ENCODE data around the gene FOXP1.

Gene FOXP1

DNA sequence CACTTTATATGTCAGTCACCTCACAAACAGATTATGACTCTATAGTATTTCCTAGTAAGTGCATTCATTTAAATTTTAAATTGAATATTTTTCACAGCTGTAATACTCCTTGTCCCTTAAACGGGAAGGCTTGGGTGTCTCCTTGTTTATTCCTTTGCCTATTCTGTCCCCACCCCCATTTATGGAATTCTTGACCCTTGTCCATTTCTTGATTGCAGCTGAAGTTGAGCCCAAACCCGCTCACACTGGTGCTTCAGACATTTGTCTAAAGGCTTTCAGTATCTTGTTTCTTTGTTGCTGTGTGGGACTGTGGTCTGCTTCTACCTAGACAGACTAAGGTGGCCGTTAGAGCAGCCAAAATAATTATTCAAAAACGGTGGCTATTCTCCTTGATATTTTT is 449.7 kb downstream of the FOXP1 start:
- ATAC-seq = no peak
- no peak for TF ChIP-seq GLIS3 (CRISPR knock-in tag; IDR thresholded peaks at IDR 0.05)
- no peak for TF ChIP-seq ZC3H10 (CRISPR knock-in tag; IDR thresholded peaks at IDR 0.05)
- TF ChIP-seq ZNF565 (CRISPR knock-in tag; conservative IDR thresholded peaks at IDR 0.05; ENCODE audit: low read depth) = no peak
- no peak for TF ChIP-seq ISL1 (CRISPR knock-in tag; IDR thresholded peaks at IDR 0.05)
- no peak for TF ChIP-seq BACH2 (CRISPR knock-in tag; IDR thresholded peaks at IDR 0.05; ENCODE audit: borderline replicate concordance)
- no peak for TF ChIP-seq TOX (CRISPR knock-in tag; IDR thresholded peaks at IDR 0.05; ENCODE audit: borderline replicate concordance)
- TF ChIP-seq, protein P1, sequence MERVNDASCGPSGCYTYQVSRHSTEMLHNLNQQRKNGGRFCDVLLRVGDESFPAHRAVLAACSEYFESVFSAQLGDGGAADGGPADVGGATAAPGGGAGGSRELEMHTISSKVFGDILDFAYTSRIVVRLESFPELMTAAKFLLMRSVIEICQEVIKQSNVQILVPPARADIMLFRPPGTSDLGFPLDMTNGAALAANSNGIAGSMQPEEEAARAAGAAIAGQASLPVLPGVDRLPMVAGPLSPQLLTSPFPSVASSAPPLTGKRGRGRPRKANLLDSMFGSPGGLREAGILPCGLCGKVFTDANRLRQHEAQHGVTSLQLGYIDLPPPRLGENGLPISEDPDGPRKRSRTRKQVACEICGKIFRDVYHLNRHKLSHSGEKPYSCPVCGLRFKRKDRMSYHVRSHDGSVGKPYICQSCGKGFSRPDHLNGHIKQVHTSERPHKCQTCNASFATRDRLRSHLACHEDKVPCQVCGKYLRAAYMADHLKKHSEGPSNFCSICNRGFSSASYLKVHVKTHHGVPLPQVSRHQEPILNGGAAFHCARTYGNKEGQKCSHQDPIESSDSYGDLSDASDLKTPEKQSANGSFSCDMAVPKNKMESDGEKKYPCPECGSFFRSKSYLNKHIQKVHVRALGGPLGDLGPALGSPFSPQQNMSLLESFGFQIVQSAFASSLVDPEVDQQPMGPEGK (CRISPR knock-in tag; IDR thresholded peaks at IDR 0.05; ENCODE audit: borderline replicate concordance) = no peak
- TF ChIP-seq ZFP30 (CRISPR knock-in tag; IDR thresholded peaks at IDR 0.05) = no peak
- TF ChIP-seq OSR1 (CRISPR knock-in tag; IDR thresholded peaks at IDR 0.05) = no peak
- TF ChIP-seq ESRRG (CRISPR knock-in tag; IDR thresholded peaks at IDR 0.05) = no peak
- TF ChIP-seq, protein P2, sequence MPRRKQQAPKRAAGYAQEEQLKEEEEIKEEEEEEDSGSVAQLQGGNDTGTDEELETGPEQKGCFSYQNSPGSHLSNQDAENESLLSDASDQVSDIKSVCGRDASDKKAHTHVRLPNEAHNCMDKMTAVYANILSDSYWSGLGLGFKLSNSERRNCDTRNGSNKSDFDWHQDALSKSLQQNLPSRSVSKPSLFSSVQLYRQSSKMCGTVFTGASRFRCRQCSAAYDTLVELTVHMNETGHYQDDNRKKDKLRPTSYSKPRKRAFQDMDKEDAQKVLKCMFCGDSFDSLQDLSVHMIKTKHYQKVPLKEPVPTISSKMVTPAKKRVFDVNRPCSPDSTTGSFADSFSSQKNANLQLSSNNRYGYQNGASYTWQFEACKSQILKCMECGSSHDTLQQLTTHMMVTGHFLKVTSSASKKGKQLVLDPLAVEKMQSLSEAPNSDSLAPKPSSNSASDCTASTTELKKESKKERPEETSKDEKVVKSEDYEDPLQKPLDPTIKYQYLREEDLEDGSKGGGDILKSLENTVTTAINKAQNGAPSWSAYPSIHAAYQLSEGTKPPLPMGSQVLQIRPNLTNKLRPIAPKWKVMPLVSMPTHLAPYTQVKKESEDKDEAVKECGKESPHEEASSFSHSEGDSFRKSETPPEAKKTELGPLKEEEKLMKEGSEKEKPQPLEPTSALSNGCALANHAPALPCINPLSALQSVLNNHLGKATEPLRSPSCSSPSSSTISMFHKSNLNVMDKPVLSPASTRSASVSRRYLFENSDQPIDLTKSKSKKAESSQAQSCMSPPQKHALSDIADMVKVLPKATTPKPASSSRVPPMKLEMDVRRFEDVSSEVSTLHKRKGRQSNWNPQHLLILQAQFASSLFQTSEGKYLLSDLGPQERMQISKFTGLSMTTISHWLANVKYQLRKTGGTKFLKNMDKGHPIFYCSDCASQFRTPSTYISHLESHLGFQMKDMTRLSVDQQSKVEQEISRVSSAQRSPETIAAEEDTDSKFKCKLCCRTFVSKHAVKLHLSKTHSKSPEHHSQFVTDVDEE (CRISPR knock-in tag; IDR thresholded peaks at IDR 0.05) = no peak
- TF ChIP-seq, protein P3, sequence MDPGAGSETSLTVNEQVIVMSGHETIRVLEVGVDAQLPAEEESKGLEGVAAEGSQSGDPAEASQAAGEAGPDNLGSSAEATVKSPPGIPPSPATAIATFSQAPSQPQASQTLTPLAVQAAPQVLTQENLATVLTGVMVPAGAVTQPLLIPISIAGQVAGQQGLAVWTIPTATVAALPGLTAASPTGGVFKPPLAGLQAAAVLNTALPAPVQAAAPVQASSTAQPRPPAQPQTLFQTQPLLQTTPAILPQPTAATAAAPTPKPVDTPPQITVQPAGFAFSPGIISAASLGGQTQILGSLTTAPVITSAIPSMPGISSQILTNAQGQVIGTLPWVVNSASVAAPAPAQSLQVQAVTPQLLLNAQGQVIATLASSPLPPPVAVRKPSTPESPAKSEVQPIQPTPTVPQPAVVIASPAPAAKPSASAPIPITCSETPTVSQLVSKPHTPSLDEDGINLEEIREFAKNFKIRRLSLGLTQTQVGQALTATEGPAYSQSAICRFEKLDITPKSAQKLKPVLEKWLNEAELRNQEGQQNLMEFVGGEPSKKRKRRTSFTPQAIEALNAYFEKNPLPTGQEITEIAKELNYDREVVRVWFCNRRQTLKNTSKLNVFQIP (CRISPR knock-in tag; IDR thresholded peaks at IDR 0.05; ENCODE audit: borderline replicate concordance, low read depth) = no peak
- no peak for TF ChIP-seq SNAI2 (CRISPR knock-in tag; IDR thresholded peaks at IDR 0.05)
- TF ChIP-seq PPARA (CRISPR knock-in tag; IDR thresholded peaks at IDR 0.05; ENCODE audit: borderline replicate concordance) = no peak
- no peak for TF ChIP-seq ARNTL (CRISPR knock-in tag; IDR thresholded peaks at IDR 0.05; ENCODE audit: borderline replicate concordance, low read depth)
- TF ChIP-seq, protein P4, sequence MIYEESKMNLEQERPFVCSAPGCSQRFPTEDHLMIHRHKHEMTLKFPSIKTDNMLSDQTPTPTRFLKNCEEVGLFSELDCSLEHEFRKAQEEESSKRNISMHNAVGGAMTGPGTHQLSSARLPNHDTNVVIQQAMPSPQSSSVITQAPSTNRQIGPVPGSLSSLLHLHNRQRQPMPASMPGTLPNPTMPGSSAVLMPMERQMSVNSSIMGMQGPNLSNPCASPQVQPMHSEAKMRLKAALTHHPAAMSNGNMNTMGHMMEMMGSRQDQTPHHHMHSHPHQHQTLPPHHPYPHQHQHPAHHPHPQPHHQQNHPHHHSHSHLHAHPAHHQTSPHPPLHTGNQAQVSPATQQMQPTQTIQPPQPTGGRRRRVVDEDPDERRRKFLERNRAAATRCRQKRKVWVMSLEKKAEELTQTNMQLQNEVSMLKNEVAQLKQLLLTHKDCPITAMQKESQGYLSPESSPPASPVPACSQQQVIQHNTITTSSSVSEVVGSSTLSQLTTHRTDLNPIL (CRISPR knock-in tag; IDR thresholded peaks at IDR 0.05; ENCODE audit: low read depth) = no peak
- no peak for TF ChIP-seq RARB (CRISPR knock-in tag; IDR thresholded peaks at IDR 0.05)
- no peak for TF ChIP-seq ZNF8 (CRISPR knock-in tag; IDR thresholded peaks at IDR 0.05)
- no peak for TF ChIP-seq TCF4 (CRISPR knock-in tag; IDR thresholded peaks at IDR 0.05; ENCODE audit: borderline replicate concordance)
- no peak for TF ChIP-seq CSDC2 (CRISPR knock-in tag; IDR thresholded peaks at IDR 0.05)

DNA sequence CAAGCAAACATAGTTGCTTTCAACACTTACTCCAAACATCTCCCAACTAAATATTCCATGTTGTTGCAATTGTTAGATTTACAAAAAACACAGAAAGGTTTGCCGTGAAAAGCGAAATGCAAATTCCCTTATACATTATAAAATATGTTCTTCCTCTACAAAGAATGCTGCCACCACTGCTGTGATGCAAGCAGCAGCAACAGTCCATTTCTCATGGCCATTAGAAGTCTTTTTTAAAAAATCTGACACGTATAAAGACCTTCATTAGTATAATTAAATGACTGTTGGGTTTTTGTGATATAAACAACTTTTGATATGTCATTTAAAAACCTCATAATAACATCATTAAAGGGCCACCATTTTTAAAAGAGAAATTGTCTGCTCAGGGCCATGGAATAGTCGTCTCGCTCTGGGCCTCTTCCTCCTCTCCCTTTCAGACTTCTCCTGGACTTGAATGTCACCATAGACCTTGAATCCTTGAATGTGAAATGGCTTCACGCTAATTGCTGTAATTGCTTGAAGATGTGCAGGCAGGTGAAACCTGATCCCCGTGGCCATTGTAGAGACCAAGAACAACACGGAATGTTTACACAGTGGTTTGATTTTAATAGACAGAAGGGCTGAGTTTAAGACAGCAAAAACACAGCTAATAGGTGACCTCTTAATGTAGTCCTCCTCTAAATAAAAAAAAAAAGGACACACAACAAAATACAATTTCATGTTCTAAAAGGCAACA is 450.4 kb downstream of the FOXP1 start:
- ATAC-seq = no peak
- TF ChIP-seq ZFP30 (CRISPR knock-in tag; IDR thresholded peaks at IDR 0.05) = no peak
- TF ChIP-seq RARB (CRISPR knock-in tag; IDR thresholded peaks at IDR 0.05) = no peak
- TF ChIP-seq ZNF8 (CRISPR knock-in tag; IDR thresholded peaks at IDR 0.05) = no peak
- no peak for TF ChIP-seq SNAI2 (CRISPR knock-in tag; IDR thresholded peaks at IDR 0.05)
- TF ChIP-seq, protein P3 (CRISPR knock-in tag; IDR thresholded peaks at IDR 0.05; ENCODE audit: borderline replicate concordance, low read depth) = no peak
- no peak for TF ChIP-seq OSR1 (CRISPR knock-in tag; IDR thresholded peaks at IDR 0.05)
- no peak for TF ChIP-seq ZNF70 (CRISPR knock-in tag; IDR thresholded peaks at IDR 0.05)

Measured in SK-N-SH treated with all-trans-retinoic acid at 6 μM for 48 hours (cell line).